ENCODE measurements around the gene SYP. TPM values are rescaled to one million over a fixed set of nuclear protein-coding genes. Genes with fewer than 3 reads are reported as not detected.

The SYP gene
- total and polyA plus RNA-seq, 12 donors, result 0.59 to 2.9 (median 1.2) TPM

- no peak for TF ChIP-seq CTCF (IDR thresholded peaks at IDR 0.05)
- Histone ChIP-seq H3K4me3 (peak within 1 kb of the TSS in 9 of 10 donors; percentile 17 to 58 (median 51)), H3K27me3 (no peaks in the 10 kb centered on the region), H3K36me3 (no peaks in the 10 kb centered on the region), H3K9me3 (no peaks in the 10 kb centered on the region), H3K4me1 (peaks cover 0 to 23% (median 5%) of the 10 kb centered on the region in 9 donors), H3K27ac (peak within 1 kb of the TSS; percentile 87 to 96 (median 93))
- 64 to 74% methylated on average over 28 of the region's 28 CpGs for WGBS, 2 donors
- DNase-seq (no peak), ATAC-seq (no peak)
- intact Hi-C loops (cut with DNase I), result no loop called here
Observed at GRCh38 chrX:49162620-49163019, 37.4 kb downstream of the SYP start, which contains the start of gene MAGIX. TSS of gene MAGIX (plus strand) at chrX:49162758. CDS start at chrX:49162890, 132 bp downstream.

DNA sequence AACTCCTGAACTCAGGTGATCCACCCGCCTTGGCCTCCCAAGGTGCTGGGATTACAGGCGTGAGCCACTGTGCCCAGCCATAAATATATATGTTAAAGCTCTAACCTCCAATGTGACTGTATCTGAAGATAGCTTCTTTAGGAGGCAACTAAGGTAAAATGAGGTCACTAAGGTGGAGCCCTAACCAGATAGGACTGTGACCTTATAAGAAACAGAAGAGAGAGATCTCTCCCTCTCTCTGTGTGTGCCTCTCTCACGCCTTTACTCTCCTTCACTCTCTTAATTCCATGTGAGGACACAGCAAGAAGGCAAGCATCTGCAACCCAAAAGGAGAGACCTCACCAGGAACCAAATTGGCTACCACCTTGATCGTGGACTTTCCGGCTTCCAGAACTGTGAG, 38.4 kb downstream of the SYP start:
- no peak for TF ChIP-seq CTCF (IDR thresholded peaks at IDR 0.05)
- H3K4me1 ChIP-seq, result peaks cover 0 to 20% (median 0%) of the 10 kb centered on the region in 9 donors
- 87 to 93% methylated on average over 5 of the region's 5 CpGs for WGBS, 2 donors
- no peaks in the 10 kb centered on the region for H3K27me3 ChIP-seq
- intact Hi-C loops (cut with DNase I), result no loop called here
- ATAC-seq (no peak), DNase-seq (no peak)
- no peaks in the 10 kb centered on the region for H3K36me3 ChIP-seq
- no peak overlapping the region for H3K4me3 ChIP-seq
- H3K9me3 ChIP-seq, result no peaks in the 10 kb centered on the region
- H3K27ac ChIP-seq, result no peak overlapping the region

DNA sequence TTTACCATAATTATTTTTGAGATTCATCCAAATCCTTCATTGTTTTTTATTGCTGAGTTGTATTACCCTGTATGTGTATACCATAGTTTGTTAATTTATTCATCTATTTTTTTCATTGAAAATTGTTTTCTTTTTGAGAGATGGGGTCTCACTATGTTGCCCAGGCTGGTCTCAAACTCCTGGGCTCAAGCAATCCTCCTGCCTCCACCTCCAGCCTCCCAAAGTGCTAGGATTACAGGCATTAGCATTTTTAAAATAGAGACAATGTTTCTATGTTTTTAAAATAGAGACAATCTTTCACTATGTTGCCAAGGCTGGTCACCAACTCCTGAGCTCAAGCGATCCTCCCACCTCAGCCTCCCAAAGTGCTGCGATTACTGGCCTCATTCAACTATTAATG, 39.1 kb downstream of the SYP start:
- H3K4me1 ChIP-seq, result peaks cover 0 to 13% (median 0%) of the 10 kb centered on the region in 9 donors
- 98 to 100% methylated on average over 2 of the region's 2 CpGs for WGBS, 2 donors

DNA sequence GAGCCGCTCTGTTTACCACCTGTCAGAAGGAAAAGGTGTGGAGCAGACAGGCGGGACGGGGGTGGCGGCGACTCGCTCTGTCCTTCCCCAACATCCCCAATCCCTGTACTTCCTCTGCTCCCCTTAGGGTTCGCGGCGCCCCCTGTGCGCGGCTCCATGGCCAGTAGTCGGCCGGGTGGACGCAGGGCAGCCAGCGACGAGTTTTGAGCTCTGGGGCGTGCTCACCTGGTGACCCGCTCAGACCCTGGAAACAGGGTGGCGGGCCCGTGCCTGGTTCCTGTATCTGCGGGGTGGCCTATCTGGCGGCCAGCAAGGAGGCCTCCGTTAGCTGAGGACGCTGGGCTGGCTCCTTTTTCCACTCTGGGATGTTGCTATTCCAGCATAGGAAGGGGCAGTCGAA, 42.8 kb downstream of the SYP start:
- H3K27ac ChIP-seq, result no peak overlapping the region
- H3K4me3 ChIP-seq, result no peak overlapping the region
- no peaks in the 10 kb centered on the region for H3K9me3 ChIP-seq
- 76 to 77% methylated on average over 22 to 23 of the region's 25 CpGs for WGBS, 2 donors
- H3K27me3 ChIP-seq, result no peaks in the 10 kb centered on the region
- ATAC-seq (no peak), DNase-seq (no peak)
- TF ChIP-seq CTCF (IDR thresholded peaks at IDR 0.05), result no peak
- no peaks in the 10 kb centered on the region for H3K36me3 ChIP-seq
- intact Hi-C loops (cut with DNase I), result loop anchor here in 1 of 10 donors (5.0 kb wide), 1 partner anchor 35 kb away; the partner anchor contains the start of gene GPKOW
- peaks cover 0 to 7% (median 0%) of the 10 kb centered on the region in 9 donors for H3K4me1 ChIP-seq

More for the DNA sequence above, 39.1 kb downstream of the SYP start:
- no peaks in the 10 kb centered on the region for H3K27me3 ChIP-seq
- DNase-seq, result no peak
- H3K36me3 ChIP-seq, result no peaks in the 10 kb centered on the region
- no peak overlapping the region for H3K4me3 ChIP-seq
- intact Hi-C loops (cut with DNase I), result no loop called here
- no peaks in the 10 kb centered on the region for H3K9me3 ChIP-seq
- no peak for TF ChIP-seq CTCF (IDR thresholded peaks at IDR 0.05)
- H3K27ac ChIP-seq, result no peak overlapping the region
- ATAC-seq, result no peak
